NCI-H1417 (cell line): Measurements from ENCODE around the gene TTC39B.
"Not testable (repeated sequence)": the region's sequence is repeated elsewhere in the genome, so short reads cannot be mapped to it uniquely, and the experiment has no call there.

ENCODE experiments used
- DNase-seq, 3 experiments: peaks; one replicate each; lab custom pipeline; 2025; lab: John Stamatoyannopoulos, UW

TTC39B gene

GRCh38 chr9:15306757-15307522 lies at the start of gene TTC39B:
TSS of gene TTC39B (minus strand) at chr9:15307216. CDS start at chr9:15307125, 91 bp downstream.
- DNase-seq, result peak; percentile 85 to 94 (median 91)

GRCh38 chr9:15355669-15356068 lies 48.7 kb upstream of the TTC39B start:
- DNase-seq, result no peak

GRCh38 chr9:15354713-15355112 lies 47.7 kb upstream of the TTC39B start:
- no peak for DNase-seq

- no peak for DNase-seq
These were observed 46.9 kb upstream of the TTC39B start for GRCh38 chr9:15353892-15354291.

GRCh38 chr9:15352306-15352705 lies 45.3 kb upstream of the TTC39B start:
- DNase-seq, result no peak

GRCh38 chr9:15349892-15350761 lies 43.1 kb upstream of the TTC39B start:
- DNase-seq, result peak; percentile 12 to 57 (median 39)

- no peak for DNase-seq
These were observed 39.8 kb upstream of the TTC39B start for GRCh38 chr9:15346837-15347236.

- DNase-seq, result no peak
These were observed 37.2 kb upstream of the TTC39B start for GRCh38 chr9:15344191-15344590.

- no peak for DNase-seq
These were observed 26.4 kb upstream of the TTC39B start for GRCh38 chr9:15333376-15333881.

GRCh38 chr9:15332939-15333338 lies 25.9 kb upstream of the TTC39B start:
- DNase-seq, result no peak

- no peak for DNase-seq
These were observed 22.6 kb upstream of the TTC39B start for GRCh38 chr9:15329539-15330109.

GRCh38 chr9:15328946-15329345 lies 21.9 kb upstream of the TTC39B start:
- DNase-seq, result no peak

- not testable (repeated sequence) for DNase-seq
These were observed 15.7 kb upstream of the TTC39B start for GRCh38 chr9:15322695-15323094.

- not testable (repeated sequence) for DNase-seq
These were observed 12.6 kb upstream of the TTC39B start for GRCh38 chr9:15319661-15320060.

- no peak for DNase-seq
These were observed 10.8 kb upstream of the TTC39B start for GRCh38 chr9:15317836-15318235.

- no peak for DNase-seq
These were observed 4.6 kb upstream of the TTC39B start for GRCh38 chr9:15311607-15312006.

GRCh38 chr9:15310107-15310850 lies 3.3 kb upstream of the TTC39B start:
- DNase-seq, result no peak

- no peak for DNase-seq
These were observed 1.5 kb upstream of the TTC39B start for GRCh38 chr9:15308511-15308910.

- no peak for DNase-seq
These were observed 466 bp upstream of the TTC39B start for GRCh38 chr9:15307523-15307841.

GRCh38 chr9:15306068-15306756 lies 804 bp downstream of the TTC39B start:
- peak; percentile 72 to 88 (median 85) for DNase-seq

GRCh38 chr9:15305470-15305869 lies 1.5 kb downstream of the TTC39B start:
- no peak for DNase-seq
